ENCODE data around the gene IFT22.
A peak's percentile ranks its signal among the peaks of the same experiment; 100 is the strongest.

The IFT22 gene

GRCh38 chr7:101332026-101332425 lies 10.4 kb upstream of the IFT22 start:
- no peak for TF ChIP-seq EZH2 (IDR thresholded peaks at IDR 0.05)
- no peak for TF ChIP-seq POLR2AphosphoS5 (IDR thresholded peaks at IDR 0.05; ENCODE audit: borderline replicate concordance, low read depth, low read length)
- no peak for TF ChIP-seq FOXP2 (optimal IDR thresholded peaks at IDR 0.05; ENCODE audit: control extremely low read depth, extremely low read length, insufficient read depth)
- no peak overlapping the region for H3K9ac ChIP-seq (ENCODE audit: insufficient read length)
- no peaks in the 10 kb centered on the region for H3K9me3 ChIP-seq (ENCODE audit: low read depth, low read length)
- DNase-seq (ENCODE audit: low read depth, low spot score): no peak
- H3K4me3 ChIP-seq: no peak overlapping the region
- H3K27ac ChIP-seq: no peak overlapping the region
- no peaks in the 10 kb centered on the region for H3K36me3 ChIP-seq (ENCODE audit: insufficient read depth, low read length)

- Histone ChIP-seq H3K27ac (no peak overlapping the region), H3K36me3 (ENCODE audit: insufficient read depth, low read length) (no peaks in the 10 kb centered on the region), H3K9ac (ENCODE audit: insufficient read length) (no peak overlapping the region), H3K4me3 (no peak overlapping the region), H3K9me3 (ENCODE audit: low read depth, low read length) (no peaks in the 10 kb centered on the region)
- DNase-seq (ENCODE audit: low read depth, low spot score): no peak
- TF ChIP-seq EZH2 (IDR thresholded peaks at IDR 0.05): no peak
- no peak for TF ChIP-seq FOXP2 (optimal IDR thresholded peaks at IDR 0.05; ENCODE audit: control extremely low read depth, extremely low read length, insufficient read depth)
- TF ChIP-seq POLR2AphosphoS5 (IDR thresholded peaks at IDR 0.05; ENCODE audit: borderline replicate concordance, low read depth, low read length): no peak
Measured at GRCh38 chr7:101330011-101330484, 8.4 kb upstream of the IFT22 start.

GRCh38 chr7:101328159-101328558 lies 6.5 kb upstream of the IFT22 start:
- no peak overlapping the region for H3K4me3 ChIP-seq
- no peak overlapping the region for H3K9ac ChIP-seq (ENCODE audit: insufficient read length)
- DNase-seq (ENCODE audit: low read depth, low spot score): no peak
- H3K36me3 ChIP-seq (ENCODE audit: insufficient read depth, low read length): no peaks in the 10 kb centered on the region
- no peaks in the 10 kb centered on the region for H3K9me3 ChIP-seq (ENCODE audit: low read depth, low read length)
- no peak overlapping the region for H3K27ac ChIP-seq
- TF ChIP-seq EZH2 (IDR thresholded peaks at IDR 0.05) (no peak), FOXP2 (optimal IDR thresholded peaks at IDR 0.05; ENCODE audit: control extremely low read depth, extremely low read length, insufficient read depth) (no peak), POLR2AphosphoS5 (IDR thresholded peaks at IDR 0.05; ENCODE audit: borderline replicate concordance, low read depth, low read length) (no peak)

GRCh38 chr7:101319401-101319800 lies 2.2 kb downstream of the IFT22 start:
- H3K4me3 ChIP-seq: no peak overlapping the region
- no peak overlapping the region for H3K9ac ChIP-seq (ENCODE audit: insufficient read length)
- no peak overlapping the region for H3K27ac ChIP-seq
- DNase-seq (ENCODE audit: low read depth, low spot score): no peak
- H3K36me3 ChIP-seq (ENCODE audit: insufficient read depth, low read length): peaks cover 17% of the 10 kb centered on the region
- no peaks in the 10 kb centered on the region for H3K9me3 ChIP-seq (ENCODE audit: low read depth, low read length)
- TF ChIP-seq EZH2 (IDR thresholded peaks at IDR 0.05): no peak
- TF ChIP-seq FOXP2 (optimal IDR thresholded peaks at IDR 0.05; ENCODE audit: control extremely low read depth, extremely low read length, insufficient read depth): no peak
- no peak for TF ChIP-seq POLR2AphosphoS5 (IDR thresholded peaks at IDR 0.05; ENCODE audit: borderline replicate concordance, low read depth, low read length)

- Histone ChIP-seq H3K9me3 (ENCODE audit: low read depth, low read length) (peaks cover 2% of the 10 kb centered on the region; the same call in 1 of the 2 replicates), H3K9ac (ENCODE audit: insufficient read length) (no peak overlapping the region), H3K27ac (no peak overlapping the region), H3K4me3 (no peak overlapping the region), H3K36me3 (ENCODE audit: insufficient read depth, low read length) (peaks cover 41% of the 10 kb centered on the region)
- TF ChIP-seq EZH2 (IDR thresholded peaks at IDR 0.05): no peak
- no peak for TF ChIP-seq FOXP2 (optimal IDR thresholded peaks at IDR 0.05; ENCODE audit: control extremely low read depth, extremely low read length, insufficient read depth)
- TF ChIP-seq POLR2AphosphoS5 (IDR thresholded peaks at IDR 0.05; ENCODE audit: borderline replicate concordance, low read depth, low read length): no peak
- no peak for DNase-seq (ENCODE audit: low read depth, low spot score)
Measured at GRCh38 chr7:101315336-101315735, 6.3 kb downstream of the IFT22 start.

GRCh38 chr7:101308245-101309085 lies 13.1 kb downstream of the IFT22 start:
- 0 out of 2 replicates have a peak overlapping the region, but pooled peaks have one; percentile 54 for H3K27ac ChIP-seq
- no peak for TF ChIP-seq FOXP2 (optimal IDR thresholded peaks at IDR 0.05; ENCODE audit: control extremely low read depth, extremely low read length, insufficient read depth)
- TF ChIP-seq POLR2AphosphoS5 (IDR thresholded peaks at IDR 0.05; ENCODE audit: borderline replicate concordance, low read depth, low read length): peak; percentile 91
- peak overlapping the region; percentile 96 for H3K4me3 ChIP-seq
- DNase-seq (ENCODE audit: low read depth, low spot score): no peak
- H3K36me3 ChIP-seq (ENCODE audit: insufficient read depth, low read length): peaks cover 26% of the 10 kb centered on the region
- peak overlapping the region; percentile 91 for H3K9ac ChIP-seq (ENCODE audit: insufficient read length)
- H3K9me3 ChIP-seq (ENCODE audit: low read depth, low read length): peaks cover 4% of the 10 kb centered on the region; the same call in 1 of the 2 replicates

GRCh38 chr7:101306307-101306706 lies 15.3 kb downstream of the IFT22 start:
- H3K27ac ChIP-seq: no peak overlapping the region
- peaks cover 13% of the 10 kb centered on the region for H3K36me3 ChIP-seq (ENCODE audit: insufficient read depth, low read length)
- no peak for DNase-seq (ENCODE audit: low read depth, low spot score)
- H3K4me3 ChIP-seq: no peak overlapping the region
- no peak overlapping the region for H3K9ac ChIP-seq (ENCODE audit: insufficient read length)
- TF ChIP-seq POLR2AphosphoS5 (IDR thresholded peaks at IDR 0.05; ENCODE audit: borderline replicate concordance, low read depth, low read length) (no peak), FOXP2 (optimal IDR thresholded peaks at IDR 0.05; ENCODE audit: control extremely low read depth, extremely low read length, insufficient read depth) (no peak), EZH2 (IDR thresholded peaks at IDR 0.05) (no peak)
- H3K9me3 ChIP-seq (ENCODE audit: low read depth, low read length): peaks cover 4% of the 10 kb centered on the region; the same call in 1 of the 2 replicates

- DNase-seq (ENCODE audit: low read depth, low spot score): no peak
- H3K36me3 ChIP-seq (ENCODE audit: insufficient read depth, low read length): no peaks in the 10 kb centered on the region
- no peak for TF ChIP-seq POLR2AphosphoS5 (IDR thresholded peaks at IDR 0.05; ENCODE audit: borderline replicate concordance, low read depth, low read length)
- TF ChIP-seq EZH2 (IDR thresholded peaks at IDR 0.05): no peak
- no peak for TF ChIP-seq FOXP2 (optimal IDR thresholded peaks at IDR 0.05; ENCODE audit: control extremely low read depth, extremely low read length, insufficient read depth)
- no peak overlapping the region for H3K4me3 ChIP-seq
- H3K27ac ChIP-seq: no peak overlapping the region
- 0 out of 2 replicates have a peak, but pooled peaks cover 4% of the 10 kb centered on the region for H3K9me3 ChIP-seq (ENCODE audit: low read depth, low read length)
- no peak overlapping the region for H3K9ac ChIP-seq (ENCODE audit: insufficient read length)
Measured at GRCh38 chr7:101303102-101303701, 18.4 kb downstream of the IFT22 start.

All from SK-N-MC (cell line).